HEK293 (cell line): ENCODE results near the gene SRP9.

Experiments
- BCL11B ChIP-seq: fragments of 450-650 bp; formaldehyde crosslinking; IDR thresholded peaks from 2 replicates; pipeline ENCODE4 v1.5.1; 2016; ENCODE audit warnings: low read depth, missing biosample characterization, missing genetic modification characterization
- GLI4 ChIP-seq: fragments of 450-650 bp; formaldehyde crosslinking; IDR thresholded peaks from 2 replicates; pipeline ENCODE4 v1.5.1; 2016; ENCODE audit warnings: missing biosample characterization, missing genetic modification characterization
- GLIS2 ChIP-seq: fragments of 450-650 bp; formaldehyde crosslinking; IDR thresholded peaks from 2 replicates; pipeline ENCODE4 v1.5.1; 2016; ENCODE audit warnings: missing biosample characterization, missing genetic modification characterization
- HOXC10 ChIP-seq: sonication (generic); formaldehyde crosslinking; IDR thresholded peaks from 2 replicates; pipeline ENCODE4 v1.8.1; 2023; ENCODE audit warnings: mild to moderate bottlenecking, missing genetic modification reagents
- IKZF3 ChIP-seq: fragments of 450-650 bp; IDR thresholded peaks from 2 replicates; pipeline ENCODE4 v1.5.0; 2018; ENCODE audit warnings: missing biosample characterization, mild to moderate bottlenecking, missing genetic modification characterization, moderate library complexity
- KLF7 ChIP-seq: fragments of 450-650 bp; formaldehyde crosslinking; IDR thresholded peaks from 2 replicates; pipeline ENCODE4 v1.5.1; 2016; ENCODE audit warnings: missing biosample characterization, missing genetic modification characterization, borderline replicate concordance
- OVOL3 ChIP-seq: fragments of 450-650 bp; formaldehyde crosslinking; IDR thresholded peaks from 2 replicates; pipeline ENCODE4 v1.5.1; 2016; ENCODE audit warnings: missing biosample characterization, missing genetic modification characterization
- REPIN1 ChIP-seq: fragments of 450-650 bp; formaldehyde crosslinking; IDR thresholded peaks from 2 replicates; pipeline ENCODE4 v1.5.1; 2017; ENCODE audit warnings: missing biosample characterization, missing genetic modification characterization, low read depth
- SALL2 ChIP-seq: fragments of 450-650 bp; formaldehyde crosslinking; IDR thresholded peaks from 2 replicates; pipeline ENCODE4 v1.5.0; 2017; ENCODE audit warnings: missing biosample characterization, mild to moderate bottlenecking, missing genetic modification characterization, borderline replicate concordance
- TRIM28 ChIP-seq: IDR thresholded peaks from 2 replicates; pipeline ENCODE4 v1.6.1; 2011; ENCODE audit warnings: low read length, control low read depth, borderline replicate concordance
- YY1 ChIP-seq: fragments of 450-650 bp; formaldehyde crosslinking; IDR thresholded peaks from 2 replicates; pipeline ENCODE4 v1.5.1; 2018; ENCODE audit warnings: missing biosample characterization, missing genetic modification characterization
- ZBTB21 ChIP-seq: fragments of 450-650 bp; formaldehyde crosslinking; IDR thresholded peaks from 2 replicates; pipeline ENCODE4 v1.5.1; 2017; ENCODE audit warnings: missing biosample characterization, missing genetic modification characterization
- ZFP69B ChIP-seq: fragments of 450-650 bp; formaldehyde crosslinking; IDR thresholded peaks from 2 replicates; pipeline ENCODE4 v1.5.1; 2016; ENCODE audit warnings: missing biosample characterization, missing genetic modification characterization
- ZNF114 ChIP-seq: fragments of 450-650 bp; formaldehyde crosslinking; IDR thresholded peaks from 2 replicates; pipeline ENCODE4 v1.5.0; 2017; ENCODE audit warnings: missing biosample characterization, missing genetic modification characterization
- ZNF146 ChIP-seq: fragments of 450-650 bp; formaldehyde crosslinking; IDR thresholded peaks from 2 replicates; pipeline ENCODE4 v1.5.1; 2016; ENCODE audit warnings: missing biosample characterization, missing genetic modification characterization
- ZNF169 ChIP-seq: fragments of 450-650 bp; formaldehyde crosslinking; IDR thresholded peaks from 2 replicates; pipeline ENCODE4 v1.5.1; 2016; ENCODE audit warnings: missing biosample characterization, missing genetic modification characterization
- ZNF223 ChIP-seq: fragments of 450-650 bp; formaldehyde crosslinking; IDR thresholded peaks from 2 replicates; pipeline ENCODE4 v1.5.1; 2016; ENCODE audit warnings: missing biosample characterization, missing genetic modification characterization
- ZNF26 ChIP-seq: fragments of 450-650 bp; formaldehyde crosslinking; IDR thresholded peaks from 2 replicates; pipeline ENCODE4 v1.5.1; 2016; ENCODE audit warnings: missing biosample characterization, missing genetic modification characterization
- ZNF391 ChIP-seq: fragments of 450-650 bp; formaldehyde crosslinking; IDR thresholded peaks from 2 replicates; pipeline ENCODE4 v1.5.1; 2016; ENCODE audit warnings: low read depth, missing biosample characterization, missing genetic modification characterization, borderline replicate concordance
- ZNF398 ChIP-seq: fragments of 450-650 bp; formaldehyde crosslinking; IDR thresholded peaks from 2 replicates; pipeline ENCODE4 v1.5.1; 2017; ENCODE audit warnings: missing biosample characterization, missing genetic modification characterization
- ZNF560 ChIP-seq: fragments of 450-650 bp; formaldehyde crosslinking; IDR thresholded peaks from 2 replicates; pipeline ENCODE4 v1.5.1; 2017; ENCODE audit warnings: missing biosample characterization, missing genetic modification characterization, borderline replicate concordance
- ZNF600 ChIP-seq: fragments of 450-650 bp; formaldehyde crosslinking; IDR thresholded peaks from 2 replicates; pipeline ENCODE4 v1.5.1; 2016; ENCODE audit warnings: missing biosample characterization, missing genetic modification characterization
- ZNF623 ChIP-seq: fragments of 450-650 bp; formaldehyde crosslinking; IDR thresholded peaks from 2 replicates; pipeline ENCODE4 v1.5.1; 2016; ENCODE audit warnings: missing biosample characterization, missing genetic modification characterization
- ZNF629 ChIP-seq: fragments of 450-650 bp; formaldehyde crosslinking; IDR thresholded peaks from 2 replicates; pipeline ENCODE4 v1.5.1; 2017; ENCODE audit warnings: missing biosample characterization, missing genetic modification characterization
- ZNF639 ChIP-seq: fragments of 450-650 bp; formaldehyde crosslinking; IDR thresholded peaks from 2 replicates; pipeline ENCODE4 v1.5.1; 2016; ENCODE audit warnings: missing biosample characterization, missing genetic modification characterization
- ZNF777 ChIP-seq: fragments of 450-650 bp; formaldehyde crosslinking; IDR thresholded peaks from 2 replicates; pipeline ENCODE4 v1.5.1; 2017; ENCODE audit warnings: missing biosample characterization, missing genetic modification characterization, borderline replicate concordance
- ZNF830 ChIP-seq: fragments of 450-650 bp; IDR thresholded peaks from 2 replicates; pipeline ENCODE4 v1.5.0; 2018; ENCODE audit warnings: missing biosample characterization, missing genetic modification characterization, low read depth, mild to moderate bottlenecking, moderate library complexity
- TF ChIP-seq, protein P1 (sequence below): fragments of 450-650 bp; formaldehyde crosslinking; IDR thresholded peaks from 2 replicates; pipeline ENCODE4 v1.5.1; 2016; ENCODE audit warnings: missing biosample characterization, missing genetic modification characterization
- TF ChIP-seq, protein P2 (sequence below): fragments of 450-650 bp; formaldehyde crosslinking; IDR thresholded peaks from 2 replicates; pipeline ENCODE4 v1.5.1; 2017; ENCODE audit warnings: missing biosample characterization, missing genetic modification characterization

SRP9 gene

DNA sequence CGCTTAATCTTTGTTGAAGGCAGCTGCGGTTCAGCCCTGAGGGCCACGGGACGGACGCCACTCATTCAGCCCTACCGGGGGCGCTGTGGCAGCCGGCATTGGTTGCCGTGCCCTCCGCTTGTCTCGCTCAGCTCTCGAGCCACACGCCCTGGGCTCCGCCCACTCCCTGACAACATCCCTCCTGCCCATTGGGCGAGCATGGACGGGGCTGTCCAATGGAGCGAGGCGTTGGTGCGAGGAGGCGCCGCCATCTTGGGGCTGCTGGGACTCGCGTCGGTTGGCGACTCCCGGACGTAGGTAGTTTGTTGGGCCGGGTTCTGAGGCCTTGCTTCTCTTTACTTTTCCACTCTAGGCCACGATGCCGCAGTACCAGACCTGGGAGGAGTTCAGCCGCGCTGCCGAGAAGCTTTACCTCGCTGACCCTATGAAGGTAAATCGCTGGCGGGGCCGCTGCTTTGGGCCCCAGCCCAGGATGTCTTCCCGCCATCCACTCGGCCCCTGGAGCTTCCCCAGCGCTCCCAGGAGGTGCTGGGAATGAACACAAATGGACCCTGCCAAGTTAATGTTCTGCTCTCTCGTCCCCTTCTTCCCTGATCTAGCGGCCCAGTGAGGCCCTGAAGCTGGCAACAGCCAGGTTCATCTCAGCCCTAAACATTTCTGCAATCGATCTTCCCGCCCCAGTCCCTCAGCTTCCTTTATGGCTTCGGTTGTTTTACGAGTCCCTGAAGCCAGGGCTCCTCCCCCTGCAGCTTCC is at the start of gene SRP9 (continued):
- peak; percentile 48; the same call in 1 of the 2 replicates for TF ChIP-seq KLF7
- no peak for TF ChIP-seq SALL2 (tag by site-specific recombination)
- TF ChIP-seq ZNF639 (tag by site-specific recombination) = peak; percentile 64; the same call in 1 of the 2 replicates
- peak; percentile 40; the same call in 1 of the 2 replicates for TF ChIP-seq ZNF623 (tag by site-specific recombination)
- TF ChIP-seq ZNF146 (tag by site-specific recombination) = 0 out of 2 replicates have a peak, but pooled peaks have one; percentile 4
- TF ChIP-seq GLIS2 = peak; percentile 57
- peak; percentile 73 for TF ChIP-seq ZNF629 (tag by site-specific recombination)
- TF ChIP-seq, protein P1, sequence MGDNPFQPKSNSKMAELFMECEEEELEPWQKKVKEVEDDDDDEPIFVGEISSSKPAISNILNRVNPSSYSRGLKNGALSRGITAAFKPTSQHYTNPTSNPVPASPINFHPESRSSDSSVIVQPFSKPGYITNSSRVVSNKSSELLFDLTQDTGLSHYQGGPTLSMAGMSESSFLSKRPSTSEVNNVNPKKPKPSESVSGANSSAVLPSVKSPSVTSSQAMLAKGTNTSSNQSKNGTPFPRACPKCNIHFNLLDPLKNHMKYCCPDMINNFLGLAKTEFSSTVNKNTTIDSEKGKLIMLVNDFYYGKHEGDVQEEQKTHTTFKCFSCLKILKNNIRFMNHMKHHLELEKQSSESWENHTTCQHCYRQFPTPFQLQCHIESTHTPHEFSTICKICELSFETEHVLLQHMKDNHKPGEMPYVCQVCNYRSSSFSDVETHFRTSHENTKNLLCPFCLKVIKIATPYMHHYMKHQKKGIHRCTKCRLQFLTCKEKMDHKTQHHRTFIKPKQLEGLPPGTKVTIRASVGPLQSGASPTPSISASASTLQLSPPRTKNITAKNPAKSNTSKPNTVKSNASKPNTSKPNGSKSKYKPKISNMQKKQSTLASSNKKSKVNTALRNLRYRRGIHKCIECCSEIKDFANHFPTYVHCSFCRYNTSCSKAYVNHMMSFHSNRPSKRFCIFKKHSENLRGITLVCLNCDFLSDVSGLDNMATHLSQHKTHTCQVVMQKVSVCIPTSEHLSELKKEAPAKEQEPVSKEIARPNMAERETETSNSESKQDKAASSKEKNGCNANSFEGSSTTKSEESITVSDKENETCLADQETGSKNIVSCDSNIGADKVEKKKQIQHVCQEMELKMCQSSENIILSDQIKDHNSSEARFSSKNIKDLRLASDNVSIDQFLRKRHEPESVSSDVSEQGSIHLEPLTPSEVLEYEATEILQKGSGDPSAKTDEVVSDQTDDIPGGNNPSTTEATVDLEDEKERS (tag by site-specific recombination) = peak; percentile 43; the same call in 1 of the 2 replicates
- peak; percentile 79 for TF ChIP-seq OVOL3
- TF ChIP-seq ZNF830 (tag by site-specific recombination) = no peak
- peak; percentile 88 for TF ChIP-seq ZNF600 (tag by site-specific recombination)
- peak; percentile 78; the same call in 1 of the 2 replicates for TF ChIP-seq REPIN1 (tag by site-specific recombination)
- no peak for TF ChIP-seq ZNF223 (tag by site-specific recombination)
- TF ChIP-seq ZFP69B (tag by site-specific recombination) = peak; percentile 70
- peak; percentile 98 for TF ChIP-seq YY1 (tag by site-specific recombination)
- TF ChIP-seq IKZF3 (tag by site-specific recombination) = peak; percentile 97
- no peak for TF ChIP-seq ZNF26 (tag by site-specific recombination)
- no peak for TF ChIP-seq HOXC10 (CRISPR knock-in tag)
- TF ChIP-seq, protein P2, sequence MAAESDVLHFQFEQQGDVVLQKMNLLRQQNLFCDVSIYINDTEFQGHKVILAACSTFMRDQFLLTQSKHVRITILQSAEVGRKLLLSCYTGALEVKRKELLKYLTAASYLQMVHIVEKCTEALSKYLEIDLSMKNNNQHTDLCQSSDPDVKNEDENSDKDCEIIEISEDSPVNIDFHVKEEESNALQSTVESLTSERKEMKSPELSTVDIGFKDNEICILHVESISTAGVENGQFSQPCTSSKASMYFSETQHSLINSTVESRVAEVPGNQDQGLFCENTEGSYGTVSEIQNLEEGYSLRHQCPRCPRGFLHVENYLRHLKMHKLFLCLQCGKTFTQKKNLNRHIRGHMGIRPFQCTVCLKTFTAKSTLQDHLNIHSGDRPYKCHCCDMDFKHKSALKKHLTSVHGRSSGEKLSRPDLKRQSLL (tag by site-specific recombination) = no peak
- TF ChIP-seq ZNF560 (tag by site-specific recombination) = no peak
- 0 out of 2 replicates have a peak, but pooled peaks have one; percentile 61 for TF ChIP-seq GLI4 (tag by site-specific recombination)
- no peak for TF ChIP-seq ZNF169 (tag by site-specific recombination)
- peak; percentile 90; the same call in 1 of the 2 replicates for TF ChIP-seq TRIM28
- no peak for TF ChIP-seq ZNF114 (tag by site-specific recombination)
- peak; percentile 55; the same call in 1 of the 2 replicates for TF ChIP-seq ZBTB21 (tag by site-specific recombination)
- no peak for TF ChIP-seq ZNF777
- TF ChIP-seq ZNF391 (tag by site-specific recombination) = peak; percentile 88; the same call in 1 of the 2 replicates
- TF ChIP-seq BCL11B (tag by site-specific recombination) = peak; percentile 49; the same call in 1 of the 2 replicates
- TF ChIP-seq ZNF398 (tag by site-specific recombination) = no peak
